ENCODE measurements around the gene CLPSL2. TPM values are rescaled to one million over a fixed set of nuclear protein-coding genes. Genes with fewer than 3 reads are reported as not detected.

CLPSL2 gene
- total RNA-seq, 1 donor from 2014 or later: not detected

Other genes with a start within 250 kb of the CLPSL2 start
- gene FKBP5, start 87.7 kb upstream of the CLPSL2 start, total RNA-seq: 174 TPM
- gene ARMC12, start 39.6 kb upstream of the CLPSL2 start, total RNA-seq: 1.1 TPM
- 0.49 TPM for gene CLPSL1, start 4.4 kb downstream of the CLPSL2 start, total RNA-seq
- gene CLPS, start 20.7 kb downstream of the CLPSL2 start, total RNA-seq: 14.4 TPM
- gene LHFPL5, start 28.8 kb downstream of the CLPSL2 start, total RNA-seq: 0.69 TPM
- gene SRPK1, start 144.5 kb downstream of the CLPSL2 start, total RNA-seq: 39.9 TPM
- not detected for gene SLC26A8, start 248.0 kb downstream of the CLPSL2 start, total RNA-seq

Data from mucosa of gallbladder (tissue), 1 donor.